ENCODE results near the gene BCL2L11. TPM values are rescaled to one million over a fixed set of nuclear protein-coding genes. Genes with fewer than 3 reads are reported as not detected.
A peak's percentile ranks its signal among the peaks of the same experiment; 100 is the strongest.

Gene BCL2L11
- total RNA-seq, 3 donors from 2014 or later: 40.9 to 44.4 (median 43.7) TPM

- no peak for TF ChIP-seq CTCF (IDR thresholded peaks at IDR 0.05)
- intact Hi-C loops (cut with DNase I, micrococcal nuclease): no loop called here
- no peaks in the 10 kb centered on the region for H3K9me3 ChIP-seq
- H3K4me1 ChIP-seq (ENCODE audit: low read depth): peaks cover 15% of the 10 kb centered on the region
- ATAC-seq (no peak), DNase-seq (no peak)
- no peak overlapping the region for H3K4me3 ChIP-seq
- H3K36me3 ChIP-seq (ENCODE audit: low read depth): no peaks in the 10 kb centered on the region
Observed at GRCh38 chr2:111184725-111185310, 64.1 kb downstream of the BCL2L11 start.

GRCh38 chr2:111185361-111186022 lies 64.8 kb downstream of the BCL2L11 start:
- intact Hi-C loops (cut with DNase I, micrococcal nuclease): no loop called here
- H3K36me3 ChIP-seq (ENCODE audit: low read depth): no peaks in the 10 kb centered on the region
- no peak for TF ChIP-seq CTCF (IDR thresholded peaks at IDR 0.05)
- ATAC-seq (peak; percentile 94), DNase-seq (peak; percentile 84 to 88 (median 87))
- H3K4me3 ChIP-seq: no peak overlapping the region
- peaks cover 15% of the 10 kb centered on the region for H3K4me1 ChIP-seq (ENCODE audit: low read depth)
- H3K9me3 ChIP-seq: no peaks in the 10 kb centered on the region

GRCh38 chr2:111186121-111186715 lies 65.5 kb downstream of the BCL2L11 start:
- no peaks in the 10 kb centered on the region for H3K9me3 ChIP-seq
- H3K4me1 ChIP-seq (ENCODE audit: low read depth): peaks cover 15% of the 10 kb centered on the region
- ATAC-seq: peak; percentile 31
- H3K4me3 ChIP-seq: no peak overlapping the region
- no peak for TF ChIP-seq CTCF (IDR thresholded peaks at IDR 0.05)
- no peaks in the 10 kb centered on the region for H3K36me3 ChIP-seq (ENCODE audit: low read depth)
- intact Hi-C loops (cut with DNase I, micrococcal nuclease): no loop called here
- DNase-seq: peak in 2 of 3 donors; percentile 50 to 53

GRCh38 chr2:111186933-111187332 lies 66.2 kb downstream of the BCL2L11 start:
- intact Hi-C loops (cut with DNase I, micrococcal nuclease): no loop called here
- no peak overlapping the region for H3K4me3 ChIP-seq
- no peak for ATAC-seq

GRCh38 chr2:111188681-111189080 lies 68.0 kb downstream of the BCL2L11 start:
- intact Hi-C loops (cut with DNase I, micrococcal nuclease): no loop called here
- Histone ChIP-seq H3K4me1 (ENCODE audit: low read depth) (peaks cover 10% of the 10 kb centered on the region), H3K36me3 (ENCODE audit: low read depth) (no peaks in the 10 kb centered on the region), H3K4me3 (no peak overlapping the region), H3K9me3 (no peaks in the 10 kb centered on the region)
- ATAC-seq: no peak
- no peak for TF ChIP-seq CTCF (IDR thresholded peaks at IDR 0.05)
- no peak for DNase-seq

More at GRCh38 chr2:111186933-111187332, 66.2 kb downstream of the BCL2L11 start:
- Histone ChIP-seq H3K9me3 (no peaks in the 10 kb centered on the region), H3K4me1 (ENCODE audit: low read depth) (peaks cover 15% of the 10 kb centered on the region), H3K36me3 (ENCODE audit: low read depth) (no peaks in the 10 kb centered on the region)
- DNase-seq: no peak
- no peak for TF ChIP-seq CTCF (IDR thresholded peaks at IDR 0.05)

All from mucosa of descending colon (tissue), 3 donors.